ENCODE results near the gene COL17A1.

Gene COL17A1

GRCh38 chr10:104098358-104098925 lies 12.8 kb upstream of the COL17A1 start:
- no peak for DNase-seq (ENCODE audit: extremely low read depth in 1 of 2, low read depth in 1 of 2)

- no peak for DNase-seq (ENCODE audit: extremely low read depth in 1 of 2, low read depth in 1 of 2)
These were observed 11.0 kb upstream of the COL17A1 start for GRCh38 chr10:104096692-104097091.

- no peak for DNase-seq (ENCODE audit: extremely low read depth in 1 of 2, low read depth in 1 of 2)
These were observed 7.1 kb upstream of the COL17A1 start for GRCh38 chr10:104092749-104093148.

- DNase-seq (ENCODE audit: extremely low read depth in 1 of 2, low read depth in 1 of 2): no peak
These were observed 4.9 kb upstream of the COL17A1 start for GRCh38 chr10:104090611-104091010.

GRCh38 chr10:104089621-104090020 lies 3.9 kb upstream of the COL17A1 start:
- DNase-seq (ENCODE audit: extremely low read depth in 1 of 2, low read depth in 1 of 2): no peak

- no peak for DNase-seq (ENCODE audit: extremely low read depth in 1 of 2, low read depth in 1 of 2)
These were observed 2.6 kb upstream of the COL17A1 start for GRCh38 chr10:104088239-104088638.

GRCh38 chr10:104084482-104085142 lies 1.1 kb downstream of the COL17A1 start:
- no peak for DNase-seq (ENCODE audit: extremely low read depth in 1 of 2, low read depth in 1 of 2)

- no peak for DNase-seq (ENCODE audit: extremely low read depth in 1 of 2, low read depth in 1 of 2)
These were observed 3.7 kb downstream of the COL17A1 start for GRCh38 chr10:104081998-104082397.

- no peak for DNase-seq (ENCODE audit: extremely low read depth in 1 of 2, low read depth in 1 of 2)
These were observed 4.9 kb downstream of the COL17A1 start for GRCh38 chr10:104080762-104081161.

- DNase-seq (ENCODE audit: extremely low read depth in 1 of 2, low read depth in 1 of 2): no peak
These were observed 8.0 kb downstream of the COL17A1 start for GRCh38 chr10:104077663-104078151.

GRCh38 chr10:104077247-104077646 lies 8.4 kb downstream of the COL17A1 start:
- DNase-seq (ENCODE audit: extremely low read depth in 1 of 2, low read depth in 1 of 2): no peak

GRCh38 chr10:104076743-104077160 lies 8.9 kb downstream of the COL17A1 start:
- DNase-seq (ENCODE audit: extremely low read depth in 1 of 2, low read depth in 1 of 2): no peak

- DNase-seq (ENCODE audit: extremely low read depth in 1 of 2, low read depth in 1 of 2): no peak
These were observed 11.2 kb downstream of the COL17A1 start for GRCh38 chr10:104074505-104074904.

GRCh38 chr10:104072786-104073185 lies 12.9 kb downstream of the COL17A1 start:
- no peak for DNase-seq (ENCODE audit: extremely low read depth in 1 of 2, low read depth in 1 of 2)

- no peak for DNase-seq (ENCODE audit: extremely low read depth in 1 of 2, low read depth in 1 of 2)
These were observed 16.1 kb downstream of the COL17A1 start for GRCh38 chr10:104069613-104070012.

- no peak for DNase-seq (ENCODE audit: extremely low read depth in 1 of 2, low read depth in 1 of 2)
These were observed 18.2 kb downstream of the COL17A1 start for GRCh38 chr10:104067525-104067924.

- DNase-seq (ENCODE audit: extremely low read depth in 1 of 2, low read depth in 1 of 2): no peak
These were observed 18.7 kb downstream of the COL17A1 start for GRCh38 chr10:104066945-104067344.

GRCh38 chr10:104065748-104066147 lies 19.9 kb downstream of the COL17A1 start:
- no peak for DNase-seq (ENCODE audit: extremely low read depth in 1 of 2, low read depth in 1 of 2)

GRCh38 chr10:104061196-104061595 lies 24.5 kb downstream of the COL17A1 start:
- no peak for DNase-seq (ENCODE audit: extremely low read depth in 1 of 2, low read depth in 1 of 2)

GRCh38 chr10:104059364-104059763 lies 26.3 kb downstream of the COL17A1 start:
- DNase-seq (ENCODE audit: extremely low read depth in 1 of 2, low read depth in 1 of 2): no peak

GRCh38 chr10:104057717-104058116 lies 28.0 kb downstream of the COL17A1 start:
- no peak for DNase-seq (ENCODE audit: extremely low read depth in 1 of 2, low read depth in 1 of 2)

GRCh38 chr10:104056619-104057273 lies 28.9 kb downstream of the COL17A1 start:
- no peak for DNase-seq (ENCODE audit: extremely low read depth in 1 of 2, low read depth in 1 of 2)
